Dedifferentiated amniotic fluid mesenchymal stem cell (primary cell): Measurements from ENCODE around the gene SIGLEC10.

Experiments used
- DNase-seq: peaks from one replicate; pipeline ENCODE4 v3.0.0-alpha.2; 2016; ENCODE audit errors: extremely low spot score

Gene SIGLEC10

GRCh38 chr19:51365965-51366388 lies 51.5 kb downstream of the SIGLEC10 start, which contains the start of gene ETFB:
Gene ETFB (minus strand): TSS chr19:51366388. CDS start chr19:51366326, 62 bp downstream.
- DNase-seq, result no peak

GRCh38 chr19:51365211-51365964 lies 52.1 kb downstream of the SIGLEC10 start:
- peak; percentile 22 for DNase-seq

GRCh38 chr19:51364200-51365106 lies 53.0 kb downstream of the SIGLEC10 start:
- DNase-seq, result no peak

GRCh38 chr19:51361239-51361638 lies 56.2 kb downstream of the SIGLEC10 start:
- DNase-seq, result no peak
